ENCODE results near the gene TNXB.
"Not testable (repeated sequence)": the region's sequence is repeated elsewhere in the genome, so short reads cannot be mapped to it uniquely, and the experiment has no call there.

Gene TNXB

DNA sequence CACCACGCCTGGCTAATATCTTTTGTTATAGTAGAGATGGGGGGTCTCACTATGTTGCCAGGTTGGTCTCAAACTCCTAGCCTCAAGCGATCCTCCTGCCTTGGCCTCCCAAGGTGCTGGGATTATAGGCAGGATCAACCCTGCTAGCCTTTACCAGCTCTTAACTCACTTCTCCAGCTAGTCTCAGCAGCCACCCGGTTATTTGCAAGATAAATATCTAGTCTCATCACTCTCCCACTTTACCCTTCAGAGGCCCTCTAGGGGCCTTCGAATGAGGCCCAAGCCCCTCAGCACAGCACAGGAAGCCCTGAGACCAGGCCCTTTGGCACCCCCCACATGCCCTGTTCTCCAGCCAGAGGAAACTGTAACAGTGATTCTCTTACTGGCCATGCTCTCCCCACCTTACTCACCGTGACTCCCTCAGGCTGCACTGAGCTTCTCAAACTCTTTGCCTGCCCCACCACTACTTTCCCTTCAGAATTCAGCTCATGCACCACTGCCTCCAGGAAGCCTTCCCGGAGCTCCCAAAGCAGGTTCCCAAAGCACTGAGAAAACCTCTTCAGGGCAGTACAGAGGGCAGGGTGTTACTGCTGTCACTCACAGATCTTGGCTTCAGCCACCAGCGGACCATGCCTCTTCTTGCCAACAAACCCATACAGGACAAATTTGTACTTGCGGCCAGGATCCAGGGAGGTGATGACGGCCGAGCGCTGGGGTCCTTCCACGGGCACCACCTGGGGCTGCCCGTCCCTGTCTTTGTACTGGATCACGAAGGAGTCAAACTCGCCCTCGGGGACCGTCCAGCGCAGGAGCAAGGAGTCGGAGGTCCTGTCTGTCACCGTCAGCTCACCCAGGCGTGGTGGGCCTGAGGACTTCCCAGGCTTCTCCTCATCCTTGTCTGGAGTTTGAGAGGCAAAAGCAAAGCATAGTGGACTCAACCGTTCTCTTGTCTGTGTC is 25.0 kb downstream of the TNXB start:
- no peak for DNase-seq

DNA sequence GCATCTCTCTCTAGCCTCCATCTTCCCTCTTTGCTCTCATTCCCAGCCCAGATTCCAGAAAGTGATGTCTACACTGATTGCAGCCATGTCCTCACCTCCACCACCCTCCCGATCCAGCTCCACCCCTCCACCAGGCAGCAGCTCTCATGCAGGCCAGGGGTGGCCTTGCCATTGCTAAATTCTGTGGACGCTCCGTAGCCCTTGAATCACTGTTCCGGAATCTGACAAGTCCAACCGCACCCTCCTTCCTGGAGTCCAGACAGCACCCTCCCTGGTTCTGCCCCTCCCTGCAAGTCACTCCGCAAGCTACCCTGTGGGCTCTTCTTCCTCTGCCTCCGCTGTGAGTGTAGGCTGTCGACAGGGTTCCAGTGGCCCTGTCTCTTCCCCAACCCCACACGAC is 26.2 kb downstream of the TNXB start:
- DNase-seq = no peak

DNA sequence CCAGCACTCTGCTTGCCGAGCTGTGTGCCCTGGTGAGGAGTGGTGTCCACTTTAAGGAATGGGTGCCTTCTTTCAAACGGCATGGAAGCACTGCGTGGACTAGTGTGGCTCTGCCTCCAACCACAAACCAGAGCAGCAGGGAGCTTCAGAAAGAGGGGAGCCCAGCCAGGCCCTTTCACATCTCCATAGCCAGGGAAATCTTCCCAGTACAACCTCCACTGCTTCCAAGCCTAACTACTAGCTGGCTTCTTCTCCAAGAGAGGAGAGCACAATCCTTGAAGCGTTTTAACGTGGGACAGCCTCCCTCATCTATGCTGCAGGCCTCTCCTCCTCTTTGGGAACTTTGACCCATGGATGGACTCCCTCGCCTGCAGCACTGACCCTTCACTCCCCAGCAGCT is 26.7 kb downstream of the TNXB start:
- DNase-seq = no peak

DNA sequence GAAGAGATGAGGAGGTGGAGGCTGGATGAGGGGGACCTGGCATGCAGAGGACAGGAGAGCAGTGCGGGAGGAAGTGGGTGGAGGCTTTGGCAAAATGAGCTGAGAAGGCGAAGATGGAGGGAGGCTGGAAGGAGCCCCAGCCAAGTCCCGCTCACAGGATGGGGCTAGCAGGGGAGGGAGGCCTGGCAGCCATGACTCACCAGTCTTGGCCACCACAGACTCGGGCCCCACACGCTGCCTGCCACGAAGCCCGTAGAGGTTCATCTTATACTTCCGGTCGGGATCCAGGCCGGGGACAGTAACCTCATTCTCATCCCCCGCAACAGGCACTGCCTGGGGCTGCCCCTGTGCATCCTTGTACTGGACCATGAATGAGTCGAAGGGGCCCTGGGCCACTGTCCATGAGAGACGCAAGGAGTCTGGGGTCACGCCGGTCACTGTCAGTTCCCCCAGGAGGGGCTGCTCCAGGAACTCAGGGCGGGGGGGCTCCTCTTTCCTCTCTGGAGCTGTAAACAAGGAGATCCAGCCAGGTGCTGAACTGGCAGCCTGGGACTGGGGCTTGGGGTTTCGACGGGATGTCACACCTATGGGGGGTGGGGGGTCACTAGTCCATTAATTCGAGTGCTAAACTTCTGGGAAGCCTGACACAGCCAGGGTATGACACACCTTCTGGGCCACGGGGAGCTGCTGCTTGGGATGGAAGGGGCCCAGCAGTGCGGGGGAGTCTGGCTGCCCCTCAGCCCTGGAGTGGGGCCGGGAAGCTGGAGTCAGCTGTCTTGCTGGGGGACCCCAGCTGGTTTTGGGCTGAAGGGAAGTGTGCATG is 27.8 kb downstream of the TNXB start:
- no peak for DNase-seq

DNA sequence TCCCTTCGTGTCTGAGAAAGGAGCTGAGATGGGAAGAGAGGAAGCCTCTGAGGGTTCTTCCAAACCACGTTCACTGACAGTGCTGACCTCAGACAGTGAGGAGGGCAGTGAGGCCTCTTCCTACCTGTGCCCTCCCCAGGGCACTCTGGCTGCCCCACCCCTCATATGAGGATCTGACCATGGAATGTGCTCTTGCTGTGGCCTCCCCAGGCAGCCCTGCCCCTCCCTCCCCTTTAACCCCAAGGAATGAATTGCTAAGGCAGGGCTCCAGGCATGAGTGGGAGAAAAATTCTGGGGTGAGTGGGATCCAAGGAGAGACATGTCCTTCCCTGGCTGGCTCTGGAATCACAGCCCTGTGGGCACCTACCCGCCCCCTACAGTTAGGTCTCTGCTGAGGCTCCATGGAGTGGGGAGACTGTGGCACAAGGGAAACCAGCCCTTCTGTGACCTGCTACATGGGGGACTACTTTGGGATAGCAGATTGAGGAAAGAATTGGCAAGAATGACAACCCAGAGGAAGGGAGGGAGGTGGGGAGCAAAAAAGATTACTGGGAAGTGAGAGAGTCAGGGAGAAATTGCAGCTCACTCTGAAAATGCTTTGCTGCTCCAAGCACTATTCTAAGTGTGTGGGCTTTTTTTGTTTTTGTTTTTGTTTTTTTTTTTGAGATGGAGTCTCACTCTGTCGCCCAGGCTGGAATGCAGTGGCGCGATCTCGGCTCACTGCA is 29.4 kb downstream of the TNXB start:
- no peak for DNase-seq

DNA sequence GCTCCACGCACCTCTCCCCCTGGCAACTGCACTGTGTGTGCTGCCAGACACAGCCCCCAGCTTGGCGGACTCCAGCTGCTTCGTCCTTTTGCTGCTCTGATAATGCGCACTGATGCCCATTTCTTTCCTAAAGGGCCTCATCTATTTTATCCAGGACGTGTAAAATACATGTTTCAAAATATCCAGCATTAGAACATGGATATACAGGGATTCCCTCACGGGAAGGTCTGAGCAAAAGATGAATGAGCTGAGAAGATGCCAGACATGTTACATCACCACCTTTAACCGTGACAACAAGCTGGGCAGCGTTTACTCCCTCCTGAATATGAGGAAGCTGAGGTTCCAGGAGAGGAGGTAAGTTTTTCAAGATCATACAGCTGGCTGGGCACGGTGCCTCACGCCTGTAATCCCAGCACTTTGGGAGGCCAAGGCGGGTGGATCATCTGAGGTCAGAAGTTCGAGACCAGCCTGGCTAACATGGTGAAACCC is 32.8 kb downstream of the TNXB start:
- DNase-seq = no peak

DNA sequence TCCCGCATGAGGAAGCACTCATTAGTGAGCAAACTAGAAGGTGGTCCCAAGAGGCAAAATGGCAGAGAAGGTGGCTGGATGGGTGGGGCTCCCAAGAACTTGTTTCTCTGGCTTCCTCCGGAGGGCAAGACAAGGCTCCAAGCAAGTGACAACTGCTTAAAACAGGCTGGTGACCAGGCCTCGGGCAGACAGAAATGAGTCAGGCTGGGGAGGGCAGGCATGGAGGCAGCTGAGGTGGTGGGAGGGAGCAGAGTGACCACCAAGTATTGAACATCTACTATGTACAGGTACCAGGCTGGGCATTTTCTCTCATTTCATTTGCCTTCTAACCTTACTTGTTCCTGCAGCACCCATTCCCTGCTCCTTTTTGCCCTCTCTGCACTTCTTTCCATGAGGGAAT is 33.4 kb downstream of the TNXB start:
- DNase-seq = no peak

DNA sequence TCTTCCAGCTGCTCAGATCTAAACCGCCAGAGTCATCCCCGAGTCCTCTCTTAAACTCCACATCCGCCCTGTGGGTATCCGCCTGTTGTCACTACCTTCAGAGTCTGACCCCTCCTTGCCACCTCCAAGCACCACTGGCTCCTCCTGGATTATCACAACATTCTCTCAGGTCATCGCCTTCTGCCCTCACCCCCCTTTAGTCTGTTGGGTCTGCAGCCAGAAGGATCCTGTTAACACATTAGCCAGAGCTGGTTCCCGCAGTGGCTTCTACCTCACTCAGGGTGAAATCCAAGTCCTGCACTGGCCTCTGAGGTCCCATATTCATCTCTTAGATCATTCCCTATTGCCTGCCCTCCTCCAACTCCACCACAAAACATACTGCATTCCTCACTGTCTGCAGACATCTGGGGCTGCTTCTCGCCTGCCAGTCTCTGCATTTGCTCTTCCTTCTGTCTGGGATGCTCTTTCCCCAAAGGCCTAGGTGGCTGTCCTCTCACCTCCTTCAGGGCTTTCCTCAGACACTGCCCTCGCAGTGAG is 34.1 kb downstream of the TNXB start:
- DNase-seq = no peak

DNA sequence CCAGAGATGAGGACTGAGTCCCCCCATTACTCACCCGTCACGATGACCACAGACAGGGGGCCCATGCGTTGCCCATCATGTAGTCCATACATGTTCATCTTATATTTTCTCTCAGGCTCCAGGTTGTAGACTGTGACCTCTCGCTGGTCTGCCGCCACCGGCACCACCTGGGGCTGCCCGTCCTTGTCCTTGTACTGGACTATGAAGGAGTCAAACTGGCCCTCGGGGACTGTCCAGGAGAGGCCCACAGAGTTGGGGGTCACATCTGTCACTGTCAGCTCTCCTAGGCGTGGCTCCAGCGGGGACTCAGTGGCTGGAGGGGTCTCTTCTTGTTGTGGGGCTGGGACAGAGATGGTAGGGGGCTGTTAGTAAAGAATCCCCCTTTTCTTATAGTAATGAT is 35.5 kb downstream of the TNXB start:
- DNase-seq = no peak

DNA sequence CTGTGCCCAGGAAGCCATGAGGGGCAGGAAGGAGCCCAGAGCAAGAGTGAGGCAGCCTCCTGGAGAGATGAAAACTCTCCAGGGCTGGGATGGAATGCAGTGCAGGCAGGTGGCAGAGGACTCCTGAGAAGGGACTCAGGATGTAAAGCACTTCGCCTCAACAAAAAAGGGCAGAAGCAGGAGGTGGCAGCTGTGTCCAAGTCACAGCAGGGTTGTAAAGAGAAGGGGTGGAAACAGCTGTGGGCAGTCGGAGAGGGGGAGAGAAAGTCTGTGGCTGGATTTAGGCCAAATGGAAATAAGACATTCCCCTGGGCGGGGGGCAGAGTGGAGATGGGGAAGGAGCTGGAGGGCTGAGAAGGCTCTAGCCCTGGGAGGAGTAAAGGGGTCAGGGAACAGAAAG is 36.0 kb downstream of the TNXB start:
- DNase-seq = no peak

DNA sequence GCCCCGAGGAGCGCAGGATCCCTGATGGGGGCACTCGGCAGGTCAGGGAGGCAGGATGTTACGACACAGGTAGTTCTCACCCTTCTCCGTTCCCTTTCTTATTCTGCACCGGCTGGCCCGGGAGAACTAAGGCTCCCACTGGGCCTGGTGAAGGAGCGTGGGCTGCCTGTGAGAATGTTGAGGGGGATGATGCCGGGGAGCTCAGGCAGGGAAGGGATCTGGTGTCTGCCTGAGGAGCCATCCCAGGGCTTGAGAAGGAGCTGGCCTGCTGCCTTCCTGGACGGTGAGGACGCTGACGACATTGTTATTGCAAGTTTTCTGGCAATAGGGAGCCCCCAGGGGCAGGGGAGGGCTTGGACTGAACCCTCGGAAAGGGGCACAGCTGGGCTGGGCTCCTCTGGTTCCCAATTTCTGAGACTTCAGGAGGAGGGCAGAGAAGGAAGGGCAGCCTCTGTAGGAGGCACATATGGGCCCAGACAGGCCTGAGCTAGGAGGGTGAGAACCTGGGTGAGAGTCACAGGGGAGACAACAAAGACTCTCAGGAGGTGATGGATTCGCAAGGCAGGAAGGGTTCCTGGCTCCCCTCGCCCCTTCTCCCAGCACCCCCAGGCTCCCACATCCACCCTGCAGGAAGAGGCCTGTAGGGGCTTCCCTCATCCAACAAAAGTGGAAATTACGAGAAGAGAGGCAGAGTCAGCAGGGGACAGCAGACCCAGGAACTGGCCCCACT is 38.2 kb downstream of the TNXB start:
- no peak for DNase-seq

DNA sequence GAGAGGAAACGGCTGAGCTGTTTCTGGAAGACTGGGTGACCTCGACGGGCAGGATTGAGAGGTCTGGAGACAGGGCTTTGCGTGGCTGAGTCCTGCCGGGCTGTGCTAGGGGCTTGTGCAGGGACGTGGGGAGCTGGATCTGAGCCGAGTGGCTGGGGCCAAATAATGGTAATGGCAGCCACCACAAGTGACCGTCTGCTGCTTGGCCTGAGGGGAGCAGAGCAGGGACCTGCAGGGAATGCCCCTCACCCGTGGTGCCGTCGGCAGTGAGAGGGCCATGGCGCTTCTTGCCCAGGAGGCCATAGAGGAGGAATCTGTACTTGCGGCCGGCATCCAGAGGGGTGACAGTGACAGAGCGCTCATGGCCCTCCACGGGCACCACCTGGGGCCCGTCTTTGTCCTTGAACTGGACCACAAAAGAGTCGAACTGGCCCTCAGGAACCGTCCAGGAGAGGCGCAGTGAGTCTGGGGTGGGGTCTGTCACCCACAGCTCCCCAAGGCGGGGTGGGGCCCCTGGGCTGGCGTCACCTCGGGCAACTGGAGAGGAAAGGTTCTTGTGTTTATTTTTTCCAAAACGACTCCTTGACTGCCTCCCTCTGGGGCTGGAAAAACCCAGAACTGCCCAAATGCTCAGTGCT is 39.1 kb downstream of the TNXB start:
- no peak for DNase-seq

DNA sequence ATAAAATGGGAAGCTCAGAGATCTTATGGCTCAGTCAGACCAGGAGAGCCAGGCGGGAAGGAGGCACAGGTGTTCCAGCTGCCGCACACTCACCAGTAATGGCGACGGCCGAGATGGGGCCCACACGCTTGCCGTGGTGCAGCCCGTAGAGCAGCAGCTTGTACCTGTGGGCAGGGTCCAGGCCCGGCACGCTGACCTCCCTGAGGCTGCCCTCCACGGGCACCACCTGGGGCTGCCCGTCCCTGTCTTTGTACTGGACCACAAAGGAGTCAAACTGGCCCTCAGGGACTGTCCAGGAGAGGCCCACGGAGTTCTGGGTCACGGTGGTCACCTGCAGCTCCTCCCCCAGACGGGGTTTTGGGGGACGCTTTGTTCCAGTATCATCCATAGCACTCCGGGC is 39.7 kb downstream of the TNXB start:
- no peak for DNase-seq

DNA sequence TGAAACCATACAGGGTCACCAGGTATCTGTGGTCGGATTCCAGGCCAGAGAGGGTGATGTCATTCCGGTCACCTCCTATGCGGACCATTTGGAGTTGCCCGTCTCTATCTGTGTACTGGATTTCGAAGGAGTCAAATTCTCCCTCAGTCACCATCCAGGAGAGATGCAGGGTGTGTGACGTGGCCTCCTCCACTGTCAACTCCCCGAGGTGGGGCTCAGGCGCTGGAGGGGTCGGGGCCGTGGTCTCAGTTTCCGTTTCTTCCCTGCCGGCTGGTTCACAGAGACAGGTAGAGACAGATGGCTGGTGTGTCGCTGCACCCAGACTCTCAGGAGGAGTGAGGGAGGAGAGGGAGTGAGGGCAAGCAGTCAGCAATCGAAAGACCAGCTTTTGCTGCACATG is 40.3 kb downstream of the TNXB start:
- no peak for DNase-seq

DNA sequence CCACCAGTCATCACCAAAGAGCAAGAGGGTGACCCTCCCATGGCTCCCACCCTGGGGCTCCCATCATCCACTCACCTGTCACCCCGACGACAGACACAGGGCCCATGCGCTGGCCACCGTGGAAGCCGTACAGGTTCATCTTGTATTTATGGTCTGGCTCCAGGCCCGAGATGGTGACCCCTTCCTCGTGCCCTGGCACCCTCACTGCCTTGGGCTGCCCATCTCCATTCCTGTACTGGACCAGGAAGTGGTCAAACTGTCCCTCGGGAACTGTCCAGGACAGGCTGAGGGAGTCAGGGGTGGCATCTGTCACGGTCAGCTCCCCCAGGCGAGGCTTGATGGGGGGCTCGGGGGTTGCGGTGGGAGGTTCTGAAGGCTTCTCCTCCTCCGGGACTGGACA is 40.8 kb downstream of the TNXB start:
- DNase-seq = not testable (repeated sequence)

DNA sequence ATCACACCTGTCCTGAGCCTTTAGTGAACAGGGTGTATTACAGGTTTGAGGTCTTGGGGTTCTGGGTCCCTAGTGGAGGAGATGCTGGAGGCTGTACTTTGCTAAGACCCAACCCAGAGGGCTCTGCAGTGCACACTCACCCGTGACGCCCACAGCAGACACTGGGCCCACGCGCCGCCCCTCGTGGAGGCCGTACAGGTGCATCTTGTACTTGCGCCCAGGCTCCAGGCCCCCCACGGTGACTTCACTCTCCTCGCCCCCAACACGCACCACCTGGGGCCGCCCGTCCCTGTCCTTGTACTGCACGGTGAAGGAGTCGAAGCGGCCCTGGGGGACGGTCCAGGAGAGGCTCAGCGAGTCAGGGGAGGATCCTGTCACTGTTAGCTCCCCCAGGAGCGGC is 41.6 kb downstream of the TNXB start:
- not testable (repeated sequence) for DNase-seq

DNA sequence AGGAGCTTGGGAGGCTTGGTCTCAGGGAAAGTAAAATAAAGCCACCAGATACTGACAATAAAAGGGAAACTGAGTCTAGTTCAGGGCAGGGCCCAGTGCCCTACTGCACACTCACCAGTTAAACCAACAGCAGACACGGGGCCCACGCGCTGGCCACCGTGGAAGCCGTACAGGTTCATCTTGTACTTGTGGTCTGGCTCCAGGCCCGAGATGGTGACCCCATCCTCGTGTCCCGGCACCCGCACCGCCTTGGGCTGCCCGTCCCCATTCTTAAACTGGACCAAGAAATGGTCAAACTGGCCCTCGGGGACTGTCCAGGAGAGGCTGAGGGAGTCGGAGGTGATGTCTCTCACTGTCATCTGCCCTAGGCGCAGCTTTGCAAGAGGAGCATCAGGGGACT is 44.4 kb downstream of the TNXB start:
- DNase-seq = no peak

DNA sequence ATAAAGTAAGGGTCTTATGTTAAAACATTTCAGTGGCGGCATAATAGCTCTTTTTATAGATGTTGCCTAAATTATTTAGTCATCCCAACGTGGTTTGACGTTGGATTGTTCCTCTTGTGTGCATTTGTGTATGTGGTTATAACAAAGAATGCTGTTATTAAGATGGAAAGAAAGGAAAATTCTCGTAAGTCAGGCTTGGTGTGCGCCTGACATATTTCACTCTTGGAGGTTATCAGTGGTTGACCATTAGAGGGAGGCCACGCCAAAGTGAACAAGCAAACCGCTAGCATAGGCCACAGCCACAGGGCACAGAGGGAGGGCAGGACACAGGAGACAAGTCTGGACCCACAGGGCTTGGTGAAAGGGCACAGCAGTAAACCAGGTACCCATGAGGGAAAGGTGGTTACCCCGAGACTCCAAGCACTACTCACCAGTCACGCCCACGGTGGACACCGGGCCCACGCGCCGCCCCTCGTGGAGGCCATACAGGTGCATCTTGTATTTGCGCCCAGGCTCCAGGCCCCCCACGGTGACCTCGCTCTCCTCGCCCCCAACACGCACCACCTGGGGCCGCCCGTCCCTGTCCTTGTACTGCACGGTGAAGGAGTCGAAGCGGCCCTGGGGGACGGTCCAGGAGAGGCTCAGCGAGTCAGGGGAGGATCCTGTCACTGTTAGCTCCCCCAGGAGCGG is 48.0 kb downstream of the TNXB start:
- DNase-seq = no peak

DNA sequence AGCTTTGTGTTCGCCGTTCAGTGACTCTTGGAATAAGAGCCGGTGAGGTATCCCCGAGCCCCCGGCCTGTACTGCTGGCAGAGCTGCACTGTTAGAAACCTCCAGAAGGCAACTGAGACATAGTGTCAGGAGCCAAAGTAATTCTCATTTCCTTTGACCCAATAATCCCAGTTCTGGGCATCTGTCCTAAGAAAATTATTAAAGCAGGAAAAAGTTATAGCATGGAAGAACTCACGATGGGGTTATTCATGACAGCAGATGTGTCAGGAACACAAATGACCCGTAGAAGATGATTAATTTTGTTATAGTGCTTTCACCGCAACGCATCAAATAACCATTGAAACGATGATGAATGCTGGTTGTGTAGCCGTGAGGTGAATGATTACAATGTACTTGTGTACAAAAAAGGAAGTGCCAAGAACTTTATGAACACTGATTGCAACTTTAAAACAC is 50.6 kb downstream of the TNXB start:
- DNase-seq = no peak

DNA sequence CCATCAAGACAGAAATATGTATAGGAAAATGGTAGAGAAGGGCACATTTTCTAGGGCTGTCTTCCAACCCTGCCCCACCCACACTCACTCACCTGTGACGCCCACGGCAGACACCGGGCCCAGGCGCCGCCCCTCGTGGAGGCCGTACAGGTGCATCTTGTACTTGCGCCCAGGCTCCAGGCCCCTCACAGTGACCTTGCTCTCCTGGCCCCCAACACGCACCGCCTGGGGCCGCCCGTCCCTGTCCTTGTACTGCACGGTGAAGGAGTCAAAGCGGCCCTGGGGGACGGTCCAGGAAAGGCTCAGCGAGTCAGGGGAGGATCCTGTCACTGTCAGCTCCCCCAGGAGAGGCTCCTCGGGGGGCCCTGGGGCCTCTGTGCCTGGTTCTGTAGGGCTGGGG is 51.2 kb downstream of the TNXB start:
- no peak for DNase-seq

DNA sequence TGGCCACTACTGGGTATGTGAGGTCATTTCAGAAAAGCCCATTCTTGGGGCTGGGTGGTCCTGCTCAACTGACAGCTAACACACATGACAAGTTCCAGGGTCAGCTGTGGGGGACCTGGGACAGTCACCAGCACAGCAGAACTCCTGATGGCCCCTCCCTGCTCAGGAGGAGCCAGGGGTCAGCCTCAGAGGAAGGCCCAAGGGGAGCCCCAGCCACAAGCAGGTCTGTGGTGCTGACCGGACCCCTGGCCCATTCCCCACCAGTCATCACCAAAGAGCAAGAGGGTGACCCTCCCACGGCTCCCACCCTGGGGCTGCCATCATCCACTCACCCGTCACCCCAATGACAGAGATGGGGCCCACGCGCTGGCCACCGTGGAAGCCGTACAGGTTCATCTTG is 52.9 kb downstream of the TNXB start:
- no peak for DNase-seq

Data from activated T-cell treated with anti-CD3 and anti-CD28 coated beads for 4 hours (primary cell).